GM12864 (cell line): ENCODE data around the gene TRERF1.

ENCODE experiments used
- DNase-seq: peaks from one replicate; pipeline ENCODE4 v3.0.0-alpha.2; 2011; ENCODE audit warnings: low read depth
- H3K4me3 ChIP-seq: 2 replicates; pipeline ENCODE4 v1.5.1; 2011; ENCODE audit warnings: mild to moderate bottlenecking, low read depth, low read length, control low read depth
- TF ChIP-seq, protein P1 (sequence below): IDR thresholded peaks from 2 replicates; pipeline ENCODE4 v1.5.1; 2011; ENCODE audit warnings: low read depth, mild to moderate bottlenecking, moderate library complexity, low read length, control low read depth, inconsistent platforms; ENCODE audit errors: missing control alignments

Gene TRERF1

DNA sequence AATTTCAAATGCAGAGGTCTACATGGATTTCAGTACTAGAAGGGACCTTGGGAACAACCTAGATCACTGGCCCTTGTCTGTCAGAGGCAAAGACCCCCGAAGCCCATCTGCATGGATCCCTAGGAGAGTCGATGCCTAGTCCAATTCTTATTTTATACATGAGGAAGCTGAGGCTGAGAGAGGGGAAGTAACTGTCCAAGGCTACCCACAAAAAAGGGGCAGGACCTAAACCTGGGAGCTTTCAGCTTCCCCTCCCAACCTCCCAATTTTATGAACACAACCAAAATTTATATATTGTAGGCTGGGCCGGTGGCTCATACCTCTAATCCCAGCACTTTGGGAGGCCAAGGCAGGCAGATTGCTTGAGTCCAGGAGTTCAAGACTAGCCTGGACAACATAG lies 73.2 kb downstream of the TRERF1 start:
- DNase-seq: no peak
- H3K4me3 ChIP-seq: no peak overlapping the region
- TF ChIP-seq, protein P1, sequence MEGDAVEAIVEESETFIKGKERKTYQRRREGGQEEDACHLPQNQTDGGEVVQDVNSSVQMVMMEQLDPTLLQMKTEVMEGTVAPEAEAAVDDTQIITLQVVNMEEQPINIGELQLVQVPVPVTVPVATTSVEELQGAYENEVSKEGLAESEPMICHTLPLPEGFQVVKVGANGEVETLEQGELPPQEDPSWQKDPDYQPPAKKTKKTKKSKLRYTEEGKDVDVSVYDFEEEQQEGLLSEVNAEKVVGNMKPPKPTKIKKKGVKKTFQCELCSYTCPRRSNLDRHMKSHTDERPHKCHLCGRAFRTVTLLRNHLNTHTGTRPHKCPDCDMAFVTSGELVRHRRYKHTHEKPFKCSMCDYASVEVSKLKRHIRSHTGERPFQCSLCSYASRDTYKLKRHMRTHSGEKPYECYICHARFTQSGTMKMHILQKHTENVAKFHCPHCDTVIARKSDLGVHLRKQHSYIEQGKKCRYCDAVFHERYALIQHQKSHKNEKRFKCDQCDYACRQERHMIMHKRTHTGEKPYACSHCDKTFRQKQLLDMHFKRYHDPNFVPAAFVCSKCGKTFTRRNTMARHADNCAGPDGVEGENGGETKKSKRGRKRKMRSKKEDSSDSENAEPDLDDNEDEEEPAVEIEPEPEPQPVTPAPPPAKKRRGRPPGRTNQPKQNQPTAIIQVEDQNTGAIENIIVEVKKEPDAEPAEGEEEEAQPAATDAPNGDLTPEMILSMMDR: no peak

- no peak for DNase-seq
- TF ChIP-seq, protein P1: no peak
- no peak overlapping the region for H3K4me3 ChIP-seq
These were observed 73.6 kb downstream of the TRERF1 start for GRCh38 chr6:42378125-42378524.

DNA sequence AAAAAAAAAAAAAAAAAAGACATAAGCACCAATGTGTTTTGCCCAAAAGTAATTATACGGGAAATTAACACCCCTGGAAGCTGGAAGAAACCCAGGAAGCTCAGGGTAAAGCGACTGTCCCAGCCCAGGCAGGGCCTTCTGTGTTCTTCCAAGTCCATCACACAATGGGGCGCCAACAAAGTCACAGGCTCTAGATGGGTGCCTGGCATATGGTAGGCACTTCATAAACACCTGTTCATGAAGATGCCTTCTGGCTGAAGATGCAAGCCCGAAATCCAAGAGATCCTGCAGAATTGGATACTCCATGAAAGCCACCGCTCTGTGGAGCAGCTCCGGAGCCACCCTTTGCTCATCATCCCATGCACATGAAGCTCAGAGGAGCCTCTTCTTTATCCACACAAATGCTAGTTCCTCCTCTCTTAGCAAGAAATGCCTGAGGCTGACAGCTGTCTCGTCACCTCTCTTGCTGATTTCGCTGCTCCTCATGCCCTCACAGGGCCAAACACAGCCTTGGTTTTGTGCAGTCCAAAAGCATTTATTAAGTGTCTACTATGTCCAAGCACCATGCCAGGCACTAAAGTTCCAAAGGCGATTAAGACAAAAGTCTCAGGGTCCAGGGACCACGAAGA lies 76.6 kb downstream of the TRERF1 start:
- DNase-seq: no peak
- no peak overlapping the region for H3K4me3 ChIP-seq
- TF ChIP-seq, protein P1: no peak

DNA sequence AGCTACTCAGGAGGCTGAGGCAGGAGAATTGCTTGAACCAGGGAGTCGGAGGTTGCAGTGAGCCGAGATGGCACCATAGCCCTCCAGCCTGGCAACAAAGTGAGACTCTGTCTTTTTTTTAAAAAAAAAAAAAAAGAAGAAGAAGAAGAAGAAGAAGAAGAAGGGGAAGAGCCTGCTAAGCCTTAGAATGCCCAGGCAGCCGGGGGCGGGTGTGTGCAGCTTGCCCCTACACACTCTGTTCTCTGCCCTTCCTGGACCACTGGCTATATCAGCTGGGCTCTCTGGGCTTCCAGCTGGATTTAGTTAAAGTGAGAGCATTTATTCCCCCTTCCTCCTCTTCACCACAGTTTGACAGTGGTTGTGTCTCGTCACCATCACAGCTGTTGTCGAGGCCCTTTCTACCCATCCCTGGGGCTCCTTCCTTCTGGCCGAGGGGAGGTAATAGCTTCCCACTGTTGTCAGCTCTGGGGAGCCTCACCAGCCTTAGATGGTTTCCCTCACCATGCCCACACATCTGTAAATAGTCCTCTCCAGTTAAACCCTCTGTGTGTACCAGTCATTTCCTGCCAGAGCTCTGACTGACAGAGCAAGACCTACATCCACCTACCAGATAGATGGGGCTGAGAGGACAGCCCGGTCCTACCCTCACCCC lies 77.6 kb downstream of the TRERF1 start:
- no peak overlapping the region for H3K4me3 ChIP-seq
- TF ChIP-seq, protein P1: no peak
- DNase-seq: no peak

DNA sequence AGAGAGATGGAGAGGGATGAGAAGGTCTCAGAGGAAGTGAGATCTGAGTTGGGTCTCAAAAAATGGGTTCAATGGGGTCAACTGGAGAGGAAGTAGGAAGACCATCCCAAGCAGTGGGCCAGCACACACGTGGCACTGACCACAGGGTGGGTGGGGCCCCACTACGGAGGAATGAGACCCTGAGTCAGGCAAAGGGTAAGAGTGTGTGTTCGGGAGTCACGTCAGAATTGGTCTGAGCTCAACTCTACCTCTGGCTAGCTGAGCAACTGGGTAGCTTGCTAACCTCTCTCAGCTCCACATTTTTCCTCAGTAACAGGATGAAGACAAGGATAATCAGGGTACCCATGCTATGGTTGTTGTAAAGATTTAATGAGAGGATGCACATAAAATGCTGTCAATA lies 79.0 kb downstream of the TRERF1 start:
- DNase-seq: no peak

GRCh38 chr6:42370323-42370985 lies 81.3 kb downstream of the TRERF1 start:
- TF ChIP-seq, protein P1: no peak
- no peak overlapping the region for H3K4me3 ChIP-seq
- DNase-seq: no peak

More for the DNA sequence above, 79.0 kb downstream of the TRERF1 start:
- TF ChIP-seq, protein P1: no peak
- H3K4me3 ChIP-seq: no peak overlapping the region
